ENCODE data around the gene ABL1.
A peak's percentile ranks its signal among the peaks of the same experiment; 100 is the strongest.

Gene ABL1

GRCh38 chr9:130824079-130824478, 11.0 kb upstream of the ABL1 start:
- no peak overlapping the region for H3K4me3 ChIP-seq (ENCODE audit: low read length)

GRCh38 chr9:130824643-130825350, 10.3 kb upstream of the ABL1 start:
- H3K4me3 ChIP-seq (ENCODE audit: low read length) = no peak overlapping the region
- DNase-seq (ENCODE audit: low read depth, low spot score) = no peak

More at GRCh38 chr9:130824079-130824478, 11.0 kb upstream of the ABL1 start:
- DNase-seq (ENCODE audit: low read depth, low spot score) = no peak

- H3K4me3 ChIP-seq (ENCODE audit: low read length) = no peak overlapping the region
- no peak for DNase-seq (ENCODE audit: low read depth, low spot score)
These were observed 9.8 kb upstream of the ABL1 start for GRCh38 chr9:130825351-130825651.

- H3K4me3 ChIP-seq (ENCODE audit: low read length) = no peak overlapping the region
- no peak for DNase-seq (ENCODE audit: low read depth, low spot score)
These were observed 9.2 kb upstream of the ABL1 start for GRCh38 chr9:130825809-130826208.

GRCh38 chr9:130829762-130830161, 5.3 kb upstream of the ABL1 start:
- H3K4me3 ChIP-seq (ENCODE audit: low read length) = no peak overlapping the region
- no peak for DNase-seq (ENCODE audit: low read depth, low spot score)

- H3K4me3 ChIP-seq (ENCODE audit: low read length) = no peak overlapping the region
- no peak for DNase-seq (ENCODE audit: low read depth, low spot score)
These were observed 4.8 kb upstream of the ABL1 start for GRCh38 chr9:130830231-130830760.

GRCh38 chr9:130831077-130831476, 4.0 kb upstream of the ABL1 start:
- H3K4me3 ChIP-seq (ENCODE audit: low read length) = no peak overlapping the region
- no peak for DNase-seq (ENCODE audit: low read depth, low spot score)

GRCh38 chr9:130833031-130833990, 1.7 kb upstream of the ABL1 start:
- no peak overlapping the region for H3K4me3 ChIP-seq (ENCODE audit: low read length)
- no peak for DNase-seq (ENCODE audit: low read depth, low spot score)

GRCh38 chr9:130835441-130836298, 616 bp downstream of the ABL1 start:
- H3K4me3 ChIP-seq (ENCODE audit: low read length) = peak overlapping the region; percentile 77
- no peak for DNase-seq (ENCODE audit: low read depth, low spot score)

GRCh38 chr9:130837002-130837511, 2.0 kb downstream of the ABL1 start:
- H3K4me3 ChIP-seq (ENCODE audit: low read length) = no peak overlapping the region
- DNase-seq (ENCODE audit: low read depth, low spot score) = no peak

GRCh38 chr9:130837643-130838042, 2.6 kb downstream of the ABL1 start:
- no peak overlapping the region for H3K4me3 ChIP-seq (ENCODE audit: low read length)
- DNase-seq (ENCODE audit: low read depth, low spot score) = no peak

GRCh38 chr9:130839132-130840111, 4.4 kb downstream of the ABL1 start:
- no peak for DNase-seq (ENCODE audit: low read depth, low spot score)
- no peak overlapping the region for H3K4me3 ChIP-seq (ENCODE audit: low read length)

- no peak for DNase-seq (ENCODE audit: low read depth, low spot score)
- no peak overlapping the region for H3K4me3 ChIP-seq (ENCODE audit: low read length)
These were observed 7.5 kb downstream of the ABL1 start for GRCh38 chr9:130842545-130842944.

- DNase-seq (ENCODE audit: low read depth, low spot score) = no peak
- no peak overlapping the region for H3K4me3 ChIP-seq (ENCODE audit: low read length)
These were observed 8.2 kb downstream of the ABL1 start for GRCh38 chr9:130843049-130843908.

- no peak overlapping the region for H3K4me3 ChIP-seq (ENCODE audit: low read length)
- no peak for DNase-seq (ENCODE audit: low read depth, low spot score)
These were observed 9.0 kb downstream of the ABL1 start for GRCh38 chr9:130844044-130844451.

- DNase-seq (ENCODE audit: low read depth, low spot score) = no peak
- no peak overlapping the region for H3K4me3 ChIP-seq (ENCODE audit: low read length)
These were observed 10.2 kb downstream of the ABL1 start for GRCh38 chr9:130845254-130845653.

GRCh38 chr9:130845901-130846481, 10.9 kb downstream of the ABL1 start:
- no peak overlapping the region for H3K4me3 ChIP-seq (ENCODE audit: low read length)
- DNase-seq (ENCODE audit: low read depth, low spot score) = no peak

Data from Jurkat, Clone E6-1 (cell line).